Activated T-helper 1 cell treated with Interleukin-2 at 50 U/mL for 16 hours (primary cell): Measurements from ENCODE around the gene L3MBTL2.
"Not testable (repeated sequence)": the region's sequence is repeated elsewhere in the genome, so short reads cannot be mapped to it uniquely, and the experiment has no call there.

Experiments used
- DNase-seq: peaks from one replicate; pipeline ENCODE4 v3.0.0-alpha.2; 2020; ENCODE audit warnings: low read depth

L3MBTL2 gene

DNA sequence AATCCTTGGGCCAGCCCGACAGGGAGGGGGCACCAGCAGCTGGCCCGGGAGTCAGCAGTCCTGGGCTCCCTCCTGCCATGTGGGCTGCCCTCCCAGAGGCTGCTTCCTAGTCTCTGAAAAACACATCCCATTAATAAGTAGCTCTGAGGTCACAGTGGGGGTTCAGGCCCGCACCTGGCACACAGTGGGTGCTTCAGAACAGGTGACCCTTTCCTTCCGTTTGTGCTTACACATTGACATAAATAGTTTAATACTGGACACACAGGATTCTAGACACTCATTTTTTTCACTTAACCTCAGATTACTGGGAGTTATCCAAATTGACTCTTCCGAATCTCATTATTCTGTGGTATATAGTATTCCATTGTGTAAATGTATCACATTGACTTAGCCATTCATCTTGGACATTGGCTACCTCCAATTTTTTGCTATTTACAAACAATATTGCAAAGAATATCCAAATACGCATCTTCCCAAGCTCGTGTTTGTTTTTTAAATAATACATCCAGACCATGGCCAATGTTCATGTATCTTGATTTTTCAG, 36.1 kb downstream of the L3MBTL2 start:
- no peak for DNase-seq

DNA sequence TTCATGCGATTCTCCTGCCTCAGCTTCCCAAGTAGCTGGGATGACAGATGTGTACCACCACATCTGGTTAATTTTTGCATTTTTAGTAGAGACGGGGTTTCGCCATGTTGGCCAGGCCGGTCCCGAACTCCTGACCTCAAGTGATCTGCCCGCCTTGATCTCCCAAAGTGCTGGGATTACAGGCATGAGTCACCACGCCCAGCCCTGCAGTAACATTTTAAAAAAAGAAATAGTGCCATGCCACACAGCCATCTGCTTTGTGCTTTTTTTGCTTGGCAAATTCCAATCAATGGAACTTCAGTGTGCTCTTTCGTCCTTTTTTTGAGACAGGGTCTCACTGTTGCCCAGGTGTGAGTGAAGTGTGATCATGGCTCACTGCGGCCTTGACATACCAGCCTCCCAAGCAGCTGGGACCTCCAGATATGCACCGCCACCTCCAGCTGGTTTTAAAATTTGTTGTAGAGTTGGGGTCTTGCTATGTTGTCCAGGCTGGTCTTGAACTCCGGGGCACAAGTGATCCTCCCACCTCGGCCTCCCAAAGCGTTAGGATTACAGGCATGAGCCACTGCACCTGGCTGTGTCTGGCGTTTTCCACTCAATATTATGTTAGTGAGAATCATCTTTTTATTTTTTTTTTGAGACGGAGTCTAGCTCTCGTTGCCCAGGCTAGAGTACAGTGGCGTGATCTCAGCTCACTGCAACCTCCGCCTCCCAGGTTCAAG, 37.4 kb downstream of the L3MBTL2 start:
- DNase-seq: no peak

DNA sequence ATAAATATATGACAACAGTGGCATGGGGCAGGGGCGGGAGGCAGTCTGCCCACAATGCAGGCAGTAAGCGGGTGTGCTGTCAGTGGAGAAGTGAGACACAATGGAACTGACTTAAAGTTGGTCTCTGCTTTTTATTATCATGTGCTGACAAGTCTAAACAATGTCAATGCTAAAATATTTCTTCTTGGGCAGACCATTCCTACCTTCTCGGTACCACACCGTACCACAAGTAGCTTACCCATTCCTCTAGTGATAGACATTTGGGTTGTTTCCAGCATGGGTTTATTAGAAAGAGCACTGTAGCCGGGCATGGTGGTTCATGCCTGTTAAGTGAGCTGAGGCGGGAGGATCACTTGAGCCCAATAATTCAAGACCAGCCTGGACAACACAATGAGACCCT, 38.2 kb downstream of the L3MBTL2 start:
- DNase-seq: no peak

DNA sequence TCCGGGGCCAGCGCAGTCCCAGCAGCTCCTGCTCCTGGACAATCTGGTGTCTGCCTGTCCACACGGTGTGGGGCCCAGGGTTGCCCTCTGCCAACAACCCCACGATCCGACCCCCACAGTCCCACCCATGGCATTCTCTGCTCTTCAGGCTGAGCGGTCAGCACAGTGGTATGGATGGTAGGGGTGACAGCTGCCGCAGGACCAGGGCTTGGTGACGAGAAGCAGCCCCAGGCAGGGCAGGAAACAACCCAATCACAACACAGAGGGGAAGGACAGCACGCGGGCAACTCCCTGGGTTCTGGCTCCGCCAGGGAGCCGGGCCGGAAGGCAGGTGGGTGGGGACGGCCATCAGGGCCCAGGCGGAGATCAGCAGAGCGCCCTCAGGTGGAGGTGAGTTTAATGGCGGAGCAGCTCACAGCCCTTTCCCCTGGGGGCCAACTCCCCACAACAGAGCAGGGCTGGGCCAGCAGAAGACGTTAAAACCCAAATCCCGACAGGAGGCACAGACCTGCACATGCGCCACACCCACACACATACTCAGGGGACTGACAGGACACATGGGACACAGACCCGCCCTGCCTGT, 40.9 kb downstream of the L3MBTL2 start:
- DNase-seq: no peak

DNA sequence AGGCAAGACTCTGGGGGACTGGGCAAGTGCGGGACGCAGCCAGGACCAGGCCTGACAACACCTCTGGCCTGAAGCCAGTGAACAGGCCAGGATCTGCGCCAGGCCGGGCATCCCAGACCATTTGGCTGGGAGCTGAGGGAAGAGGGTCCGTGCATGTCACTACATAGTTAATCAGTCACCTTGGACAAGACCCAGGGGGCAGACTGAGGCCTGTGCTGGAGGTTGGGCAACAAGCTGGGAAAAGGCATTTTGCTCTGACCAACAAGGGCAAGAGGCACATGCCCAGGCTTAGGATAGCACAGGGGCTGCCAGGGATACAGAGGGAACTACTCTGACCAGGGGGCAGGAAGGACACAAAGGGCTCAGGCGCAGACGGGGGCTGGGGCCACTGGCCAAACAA, 42.6 kb downstream of the L3MBTL2 start:
- DNase-seq: no peak

DNA sequence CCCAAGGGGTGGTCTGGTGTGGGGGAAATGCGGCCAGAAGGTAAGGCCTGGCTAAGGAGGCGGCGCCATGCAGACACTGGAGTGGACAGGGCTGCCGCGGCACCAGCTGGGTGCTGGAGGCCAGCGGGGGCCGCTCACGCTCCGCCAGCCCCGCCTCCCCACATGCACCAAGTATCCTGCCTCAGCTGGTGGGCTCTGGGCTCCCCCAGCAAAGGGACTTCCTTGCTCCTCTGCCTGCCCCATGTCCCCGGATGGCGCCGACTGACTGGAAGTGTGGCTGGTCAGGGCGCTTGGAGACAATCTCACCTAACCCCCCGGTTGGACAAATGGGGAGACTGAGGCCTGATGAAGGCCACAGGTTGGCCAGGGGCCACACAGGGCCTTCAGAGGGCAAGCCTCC, 43.2 kb downstream of the L3MBTL2 start:
- DNase-seq: no peak

DNA sequence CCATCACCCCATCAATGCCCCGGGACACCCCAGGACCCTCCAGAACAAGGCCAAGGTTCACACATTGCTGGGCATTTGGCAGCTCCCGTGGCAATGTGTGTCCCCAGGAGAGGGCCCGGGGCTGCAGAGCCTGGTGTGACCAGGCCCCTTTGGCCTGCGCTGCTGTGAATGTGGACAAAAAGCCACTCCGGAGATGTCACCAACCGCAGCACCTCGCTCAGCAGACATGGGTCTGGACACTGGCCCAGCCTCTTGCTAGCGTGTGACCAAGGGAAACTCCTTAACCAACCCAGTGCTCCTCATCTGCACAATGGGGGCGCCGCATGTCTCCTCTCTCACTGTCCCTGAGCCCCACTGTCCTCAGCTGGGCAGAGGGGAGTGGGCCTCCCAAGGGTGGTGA, 43.6 kb downstream of the L3MBTL2 start:
- no peak for DNase-seq

DNA sequence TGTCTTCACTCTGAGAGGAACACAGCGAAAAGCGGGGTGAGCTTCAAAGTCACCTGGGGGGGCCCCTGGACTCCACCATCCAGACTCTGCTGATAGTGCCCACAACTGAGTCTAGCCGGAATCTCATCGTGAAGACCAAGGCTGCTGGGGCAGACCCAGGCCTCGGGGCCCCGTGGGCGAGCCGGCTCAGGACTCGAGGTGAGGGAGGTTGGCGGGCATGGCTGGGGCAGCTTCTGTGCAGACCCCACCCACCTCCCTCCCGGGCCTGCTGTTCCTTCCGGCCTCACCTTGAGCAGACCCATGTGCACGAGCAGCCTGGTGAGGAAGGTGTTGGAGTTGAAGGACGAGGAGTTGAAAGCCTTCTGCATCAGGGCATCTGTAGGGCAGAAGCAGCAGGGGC, 44.3 kb downstream of the L3MBTL2 start:
- no peak for DNase-seq

DNA sequence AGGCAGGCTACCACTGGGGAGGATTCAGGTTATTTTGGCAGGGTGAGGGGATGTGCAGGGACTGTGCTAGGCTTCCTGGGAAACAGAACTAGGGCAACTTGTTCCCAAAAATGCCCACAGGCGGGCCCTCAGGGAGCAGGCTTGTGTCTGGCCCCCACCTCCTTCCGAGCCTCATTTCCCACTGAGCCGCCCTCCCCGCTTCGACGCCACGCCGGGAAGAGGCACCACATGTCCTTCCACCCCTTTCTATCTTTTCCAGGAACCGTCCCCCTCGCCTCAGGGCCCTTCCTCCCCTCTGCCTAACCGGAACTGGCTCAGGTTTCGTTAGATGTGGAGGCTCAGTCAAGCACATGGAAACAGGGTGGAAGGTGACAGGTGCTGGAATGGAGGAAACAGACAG, 45.0 kb downstream of the L3MBTL2 start:
- DNase-seq: no peak

DNA sequence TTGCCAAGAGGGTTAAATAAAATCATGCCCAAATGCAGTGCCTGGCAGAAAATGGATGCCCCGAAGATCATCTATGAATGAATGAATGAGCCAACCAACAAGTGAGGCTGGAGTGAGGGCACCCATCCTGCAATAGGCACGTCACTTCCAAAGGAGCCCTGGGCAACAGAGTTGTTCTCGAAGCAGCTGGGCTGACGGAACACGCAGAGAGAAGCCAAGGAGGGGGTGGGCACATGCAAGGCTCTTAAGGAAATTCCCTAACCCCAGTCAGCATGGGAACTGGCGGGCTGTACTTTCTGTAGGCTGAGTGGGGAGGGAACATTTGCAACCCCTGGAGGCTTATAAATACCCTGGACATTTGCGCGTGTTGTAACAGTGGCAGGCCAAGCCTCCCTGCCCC, 47.3 kb downstream of the L3MBTL2 start:
- DNase-seq: no peak

DNA sequence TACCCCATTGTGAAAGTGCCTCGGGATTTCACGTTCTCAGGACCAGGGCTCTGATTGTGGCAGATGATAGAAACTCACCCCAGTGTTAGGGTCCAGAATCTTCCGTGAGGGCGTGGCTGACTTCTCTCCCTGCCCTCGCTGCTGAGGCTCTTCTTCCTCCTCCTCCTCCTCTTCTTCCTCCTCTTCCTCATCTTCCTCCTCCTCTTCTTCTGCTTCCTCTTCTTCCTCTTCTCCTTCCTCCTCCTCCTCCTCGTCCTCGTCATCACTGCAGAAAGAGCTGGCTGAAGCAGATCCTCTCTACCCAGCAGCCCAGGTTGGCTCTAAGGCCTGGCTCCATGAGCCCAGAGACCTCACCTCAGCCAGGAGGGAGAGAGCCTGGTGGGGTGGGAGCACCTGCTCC, 49.1 kb downstream of the L3MBTL2 start:
- DNase-seq: no peak

DNA sequence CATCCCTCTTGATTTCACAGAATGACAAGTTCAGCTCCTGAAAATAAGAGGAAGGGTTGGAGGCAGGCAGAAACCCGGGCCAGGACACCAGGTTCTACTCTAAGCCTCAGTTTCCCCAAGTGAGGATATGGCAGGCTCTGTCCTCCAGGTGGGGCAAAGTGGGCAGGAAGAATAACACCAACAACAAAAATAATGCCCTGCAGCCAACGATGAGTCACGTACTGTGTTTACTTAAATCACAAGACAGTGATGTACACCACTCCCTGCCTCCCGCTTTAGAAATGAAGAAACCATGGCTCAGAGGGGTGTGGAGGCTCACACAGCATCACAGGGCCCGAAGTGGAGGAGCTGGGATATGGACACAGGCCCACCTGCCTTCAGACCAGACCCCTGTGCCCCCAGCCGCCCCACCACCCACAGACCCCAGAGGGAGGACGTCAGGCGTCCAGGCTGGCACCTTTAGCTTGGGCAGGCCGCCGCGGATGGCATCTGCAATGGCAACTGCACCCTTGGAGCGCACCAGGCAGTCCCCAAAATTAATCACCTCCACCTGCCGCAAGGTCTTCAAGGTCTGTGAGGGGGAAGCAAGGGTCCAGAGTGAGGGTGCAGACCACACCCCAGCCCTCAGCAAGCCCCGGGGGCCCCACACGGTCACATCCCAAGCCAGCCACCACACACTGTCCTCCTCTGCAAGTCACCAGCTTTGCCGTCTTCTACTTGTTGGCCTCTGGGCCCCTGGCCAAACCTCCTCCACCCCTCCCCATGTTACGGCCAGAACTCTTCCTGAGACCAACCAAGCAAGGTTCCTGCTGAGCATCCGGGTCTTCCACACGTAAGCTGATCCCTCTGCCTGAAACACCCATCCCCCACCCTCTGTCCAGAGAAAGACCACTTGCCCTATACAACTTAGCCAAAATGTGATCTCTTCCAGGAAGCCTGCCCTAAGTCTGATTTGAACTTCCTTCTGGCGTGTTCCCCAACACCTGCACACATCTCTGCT, 51.4 kb downstream of the L3MBTL2 start:
- no peak for DNase-seq

DNA sequence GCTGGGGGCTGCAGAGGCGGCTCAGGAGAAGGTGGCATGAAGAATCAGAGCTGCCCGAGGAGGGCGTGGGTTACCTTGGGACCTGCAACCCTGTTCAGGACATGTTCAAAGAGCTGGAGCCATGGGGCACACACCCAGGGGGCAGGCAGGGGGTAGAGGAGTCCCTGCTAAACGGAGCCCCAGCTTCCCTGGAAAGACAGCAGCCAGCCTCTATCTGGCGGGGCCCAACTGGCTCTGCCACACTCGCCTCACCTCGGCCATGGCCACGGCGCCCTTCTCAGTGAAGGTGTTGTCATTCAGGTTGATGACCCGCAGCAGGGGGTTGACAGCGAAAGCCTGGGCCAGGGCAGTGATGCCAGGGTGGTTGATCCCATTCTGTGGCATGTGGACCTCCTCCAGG, 52.6 kb downstream of the L3MBTL2 start:
- DNase-seq: no peak

DNA sequence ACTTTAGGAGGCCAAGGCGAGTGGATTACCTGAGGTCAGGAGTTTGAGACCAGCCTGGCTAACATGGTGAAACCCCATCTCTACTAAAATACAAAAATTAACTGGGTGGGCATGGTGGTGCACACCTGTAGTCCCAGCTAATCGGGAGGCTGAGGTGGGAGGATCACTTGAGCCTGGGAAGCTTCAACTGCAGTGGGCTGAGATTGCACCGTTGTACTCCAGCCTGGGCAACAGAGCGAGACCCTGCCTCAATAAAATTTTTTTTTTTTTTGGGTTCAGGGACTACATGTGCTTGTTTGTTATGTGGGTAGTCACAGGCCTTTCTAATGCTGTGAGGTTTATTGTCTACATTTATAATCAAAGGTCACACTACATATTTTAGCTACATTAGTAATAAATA, 54.6 kb downstream of the L3MBTL2 start:
- not testable (repeated sequence) for DNase-seq

DNA sequence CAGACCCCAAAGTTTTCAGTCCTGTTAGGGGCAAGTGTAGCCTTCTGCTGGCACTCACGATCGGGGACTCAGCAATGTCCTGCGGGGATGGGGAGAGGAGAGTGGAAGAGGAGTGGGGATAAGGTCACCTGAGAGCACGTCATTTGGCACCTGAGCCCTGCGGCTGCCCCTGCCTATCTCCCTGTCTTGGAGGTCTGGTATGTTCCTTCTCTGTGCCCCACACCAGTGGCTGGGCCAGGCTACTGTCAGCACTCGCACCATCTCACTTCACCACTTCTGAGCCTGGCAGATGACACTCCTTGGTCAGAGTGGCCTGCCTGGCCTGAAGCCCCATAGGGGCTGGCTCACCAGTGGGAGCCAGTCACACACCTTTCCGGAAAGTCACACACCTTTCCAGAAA, 55.8 kb downstream of the L3MBTL2 start:
- no peak for DNase-seq

DNA sequence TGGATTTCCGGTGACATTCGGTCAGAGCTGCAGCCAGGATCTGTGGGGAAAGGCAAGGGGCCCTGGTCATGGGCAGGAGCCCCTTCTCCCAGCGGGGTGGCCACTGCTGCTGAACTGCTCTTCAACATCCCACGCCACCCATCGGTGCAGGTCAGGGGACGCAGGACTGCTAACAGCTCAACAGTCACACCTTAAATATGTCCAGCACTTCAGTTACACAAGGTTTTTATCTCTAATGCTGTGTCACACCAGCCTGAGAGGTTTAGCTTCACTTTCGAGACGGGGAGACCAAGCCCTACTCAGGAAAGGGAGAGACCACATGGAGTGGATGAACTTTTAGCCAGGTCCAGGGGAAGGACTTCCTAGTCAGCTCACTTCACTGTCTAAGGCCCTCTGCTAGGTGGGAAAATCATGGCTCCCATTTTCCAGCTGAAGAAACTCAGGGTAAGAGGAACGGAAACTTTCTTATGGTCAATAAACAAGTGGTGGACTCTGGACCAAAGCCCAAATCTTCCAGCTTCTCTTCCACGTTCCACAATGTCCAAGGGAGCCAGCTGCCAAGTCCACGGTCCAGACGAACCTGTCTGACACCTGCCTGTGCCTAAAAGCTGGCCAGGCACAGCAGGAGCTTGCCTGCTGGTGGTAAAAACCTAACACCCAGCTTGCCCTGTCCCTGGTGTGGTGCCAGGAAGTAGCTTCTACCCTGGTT, 56.6 kb downstream of the L3MBTL2 start:
- no peak for DNase-seq

DNA sequence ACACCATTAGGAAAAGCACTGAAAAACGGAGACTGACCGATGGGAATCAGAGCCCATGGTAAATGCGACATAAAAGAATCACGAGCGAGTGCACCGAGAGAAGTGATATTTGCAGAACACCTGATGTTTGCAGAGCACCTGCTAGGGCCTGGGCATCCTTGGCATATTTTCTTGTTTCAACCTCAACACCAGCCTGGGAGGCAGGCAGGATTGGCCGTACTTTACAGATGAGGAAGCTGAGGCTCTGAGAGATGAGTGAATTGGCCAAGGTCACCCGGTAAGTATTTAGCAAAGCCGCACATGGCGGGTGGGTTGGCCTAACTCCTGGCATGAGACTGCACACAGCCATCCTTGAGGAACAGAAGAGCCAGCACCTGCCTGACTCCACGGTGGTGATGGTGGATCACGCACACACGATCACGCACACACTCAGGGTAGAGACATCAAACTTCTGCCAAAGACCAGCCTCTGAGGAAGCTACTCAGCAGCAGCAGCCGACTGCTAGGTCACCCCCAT, 57.2 kb downstream of the L3MBTL2 start:
- no peak for DNase-seq

DNA sequence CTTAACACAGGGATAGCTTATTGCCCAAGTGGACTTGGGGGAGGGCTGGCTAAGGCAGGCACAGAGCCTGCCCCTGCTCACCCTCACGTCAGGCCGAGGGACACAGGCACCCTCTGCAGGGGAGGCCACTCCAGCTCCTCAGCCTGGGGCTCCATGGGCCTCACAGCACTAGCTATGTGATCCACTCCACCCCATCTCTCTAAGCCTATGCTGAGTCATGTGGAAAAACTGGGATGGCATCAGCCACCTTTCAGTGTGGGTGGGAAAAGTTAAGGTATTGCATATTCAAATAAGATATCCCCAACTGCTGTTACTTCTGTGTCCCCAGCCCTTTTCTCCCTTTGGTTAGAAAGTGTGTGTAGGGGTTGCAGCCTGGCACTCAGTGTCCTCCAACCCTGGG, 58.6 kb downstream of the L3MBTL2 start:
- DNase-seq: no peak

DNA sequence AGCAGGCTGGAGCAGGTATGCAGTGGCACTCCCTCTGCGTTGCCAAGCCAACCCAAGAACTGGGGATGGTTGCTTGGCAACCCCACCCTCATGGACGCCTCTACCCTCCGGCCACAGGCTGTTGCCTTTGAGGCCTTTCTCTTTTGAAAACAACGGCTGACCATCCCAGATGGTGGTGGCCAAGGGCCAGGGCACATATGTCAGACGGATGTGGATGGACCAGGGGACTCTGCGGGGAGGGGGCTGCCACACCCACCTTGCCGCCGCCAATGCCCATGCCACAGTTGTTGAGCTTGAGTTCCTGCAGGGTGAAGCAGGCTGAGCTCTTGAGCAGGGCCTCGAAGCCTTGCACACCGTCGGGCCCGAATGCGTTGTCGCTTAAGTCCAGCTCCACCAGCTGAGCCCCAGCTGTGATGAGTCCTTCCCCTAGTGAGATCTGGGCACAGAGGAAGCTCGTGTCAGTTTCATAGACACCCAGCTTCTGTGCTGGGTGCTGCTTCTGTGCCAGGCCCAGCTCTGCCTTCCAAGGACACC, 59.4 kb downstream of the L3MBTL2 start:
- DNase-seq: no peak

DNA sequence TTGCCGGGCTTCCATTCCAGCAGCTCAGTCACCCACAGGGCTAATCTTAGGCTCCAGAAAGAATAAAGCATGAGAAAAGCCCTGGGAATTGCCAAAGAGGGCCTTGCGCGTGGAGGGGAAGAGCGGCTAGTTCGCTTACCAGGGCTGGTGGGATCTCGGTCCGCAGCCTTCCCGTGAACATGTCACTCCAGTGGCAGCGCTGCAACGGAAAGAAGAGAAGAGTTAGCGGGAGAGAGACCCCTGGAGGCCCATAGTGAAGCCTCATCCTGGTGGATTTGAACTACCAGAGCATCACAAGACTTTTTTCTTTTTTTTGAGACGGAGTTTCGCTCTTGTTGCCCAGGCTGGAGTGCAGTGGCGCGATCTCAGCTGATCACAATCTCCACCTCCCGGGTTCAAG, 62.8 kb downstream of the L3MBTL2 start:
- DNase-seq: no peak

DNA sequence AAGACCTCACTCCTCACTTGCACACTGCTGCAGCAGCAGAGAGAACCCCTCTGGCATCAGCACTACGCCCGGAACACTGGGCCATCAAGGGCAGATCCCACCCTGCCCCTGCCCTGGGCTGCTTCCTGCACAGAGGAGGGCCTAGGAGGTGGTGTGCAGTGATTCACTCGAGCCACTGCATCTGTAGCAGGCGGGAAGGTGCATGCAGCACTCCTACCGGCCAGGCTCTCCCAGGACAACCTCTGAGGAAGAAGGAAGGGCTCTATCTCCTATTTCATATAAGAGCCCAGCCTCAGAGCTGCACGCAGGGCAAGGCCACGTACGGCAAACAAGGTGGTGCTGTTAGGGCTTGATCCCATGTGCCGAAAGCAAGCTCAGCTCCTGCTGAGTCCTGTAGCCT, 66.7 kb downstream of the L3MBTL2 start:
- no peak for DNase-seq

DNA sequence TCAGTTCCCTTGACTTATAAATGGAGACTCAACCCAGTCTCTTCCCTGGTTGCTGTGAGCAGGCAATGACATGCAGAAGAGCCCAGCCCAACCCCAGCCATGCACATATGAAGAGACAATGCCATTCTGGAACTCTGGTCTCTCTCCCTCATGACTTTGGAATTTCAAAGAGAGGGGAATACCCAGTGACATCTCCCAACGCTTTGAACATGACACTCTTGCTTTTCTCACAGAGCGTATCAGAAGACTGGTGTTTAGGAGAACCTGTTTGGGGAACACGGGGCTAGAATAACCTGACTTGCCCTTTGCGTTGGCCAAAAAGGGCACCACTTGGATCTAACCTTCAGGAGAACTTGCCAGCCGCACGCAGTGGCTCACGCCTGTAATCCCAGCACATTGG, 68.0 kb downstream of the L3MBTL2 start:
- no peak for DNase-seq
